GM08714 (cell line): Measurements from ENCODE around the gene SFSWAP.
A peak's percentile ranks its signal among the peaks of the same experiment; 100 is the strongest.
"Not testable (repeated sequence)": the region's sequence is repeated elsewhere in the genome, so short reads cannot be mapped to it uniquely, and the experiment has no call there.

Experiments used
- H3K4me3 ChIP-seq: fragments of 200-500 bp; sonication (Bioruptor generic); 2 replicates; pipeline ENCODE4 v1.5.1; 2014; ENCODE audit warnings: mild to moderate bottlenecking, low read length, inconsistent platforms
- ZNF274 ChIP-seq: IDR thresholded peaks from 2 replicates; pipeline ENCODE4 v1.6.1; 2012; ENCODE audit warnings: mild to moderate bottlenecking, low read depth, low read length

The SFSWAP gene

GRCh38 chr12:131710464-131711457 lies at the start of gene SFSWAP:
Gene SFSWAP (plus strand): TSS chr12:131711090. CDS start chr12:131711230, 140 bp downstream.
- TF ChIP-seq ZNF274 = no peak
- peak within 1 kb of the TSS; percentile 89 for H3K4me3 ChIP-seq

GRCh38 chr12:131661170-131661985 lies 49.5 kb upstream of the SFSWAP start:
- H3K4me3 ChIP-seq = not testable (repeated sequence)

- not testable (repeated sequence) for H3K4me3 ChIP-seq
These were observed 49.0 kb upstream of the SFSWAP start for GRCh38 chr12:131661986-131662288.

- H3K4me3 ChIP-seq = not testable (repeated sequence)
These were observed 48.5 kb upstream of the SFSWAP start for GRCh38 chr12:131662346-131662745.

GRCh38 chr12:131665666-131666065 lies 45.2 kb upstream of the SFSWAP start:
- not testable (repeated sequence) for H3K4me3 ChIP-seq

GRCh38 chr12:131666486-131666885 lies 44.4 kb upstream of the SFSWAP start:
- H3K4me3 ChIP-seq = not testable (repeated sequence)

GRCh38 chr12:131666978-131667601 lies 43.8 kb upstream of the SFSWAP start:
- H3K4me3 ChIP-seq = not testable (repeated sequence)

- TF ChIP-seq ZNF274 = no peak
- no peak overlapping the region for H3K4me3 ChIP-seq
These were observed 39.6 kb upstream of the SFSWAP start for GRCh38 chr12:131671276-131671675.

- no peak overlapping the region for H3K4me3 ChIP-seq
- TF ChIP-seq ZNF274 = no peak
These were observed 39.0 kb upstream of the SFSWAP start for GRCh38 chr12:131671871-131672270.

- no peak for TF ChIP-seq ZNF274
- no peak overlapping the region for H3K4me3 ChIP-seq
These were observed 38.5 kb upstream of the SFSWAP start for GRCh38 chr12:131672311-131672940.

- no peak for TF ChIP-seq ZNF274
These were observed 37.7 kb upstream of the SFSWAP start for GRCh38 chr12:131672941-131673887.

GRCh38 chr12:131673888-131674257 lies 37.0 kb upstream of the SFSWAP start:
- H3K4me3 ChIP-seq = no peak overlapping the region
- no peak for TF ChIP-seq ZNF274

More at GRCh38 chr12:131672941-131673887, 37.7 kb upstream of the SFSWAP start:
- no peak overlapping the region for H3K4me3 ChIP-seq

GRCh38 chr12:131674373-131674772 lies 36.5 kb upstream of the SFSWAP start:
- TF ChIP-seq ZNF274 = no peak
- no peak overlapping the region for H3K4me3 ChIP-seq
